Activated naive CD4-positive, alpha-beta T cell treated with Interleukin-2 at 50 U/mL for 16 hours (primary cell): ENCODE results near the gene DTX2.
"Not testable (repeated sequence)": the region's sequence is repeated elsewhere in the genome, so short reads cannot be mapped to it uniquely, and the experiment has no call there.

ENCODE experiments used
- DNase-seq: peaks from one replicate; pipeline ENCODE4 v3.0.0-alpha.2; 2020

Gene DTX2

DNA sequence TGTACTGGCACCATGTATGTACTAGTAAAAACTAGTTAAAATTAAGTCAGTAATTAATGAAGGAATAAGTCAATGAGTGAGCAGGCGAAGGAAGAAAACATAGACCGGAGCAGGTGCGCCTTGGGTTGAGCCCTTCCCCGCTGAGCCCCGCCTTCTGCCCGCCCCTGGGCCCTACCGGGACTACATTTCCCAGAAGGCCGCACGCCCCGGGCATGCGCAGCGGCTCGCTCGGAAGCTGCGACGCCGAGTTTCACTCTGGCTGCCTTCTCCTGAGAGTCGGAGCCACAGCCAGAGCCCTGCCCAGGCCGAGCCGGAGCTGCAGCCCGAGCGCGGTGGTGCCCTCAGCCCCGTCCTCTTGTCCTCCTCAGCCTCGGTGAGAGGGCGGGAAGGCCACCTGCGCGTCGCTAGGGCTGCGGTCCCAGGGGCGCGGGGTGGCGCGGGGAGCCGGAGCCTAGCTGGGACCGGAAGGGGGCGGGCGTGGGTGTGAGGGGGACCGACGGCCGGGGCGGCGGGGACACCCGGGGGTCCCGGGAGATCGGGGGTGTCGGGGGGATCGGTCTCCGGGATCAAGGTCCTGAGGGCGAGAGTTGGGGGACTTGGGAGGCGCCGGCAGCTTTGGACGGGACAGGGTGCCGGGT, at the start of gene DTX2:
Gene DTX2 (plus strand): TSS at position 246 of the 638 bp plus-strand sequence. CDS start 18,801 bp downstream, outside the sequence.
- peak; percentile 58 for DNase-seq

DNA sequence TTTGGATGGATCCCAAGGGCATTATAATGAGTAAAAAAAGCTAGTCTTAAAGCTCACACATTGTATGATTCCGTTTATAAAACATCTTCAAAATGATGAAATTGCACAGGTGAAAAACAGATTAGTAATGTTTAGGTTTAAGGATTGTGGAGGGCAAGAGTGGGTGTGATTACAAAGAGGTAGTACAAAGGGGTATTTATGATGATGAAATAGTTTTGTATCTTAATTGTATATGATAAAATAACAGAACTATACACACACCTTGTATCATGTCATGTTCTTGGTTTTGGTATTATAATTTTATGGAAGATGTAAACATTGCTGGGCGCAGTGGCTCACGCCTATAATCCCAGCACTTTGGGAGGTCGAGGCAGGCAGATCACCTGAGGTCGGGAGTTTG, 49.3 kb upstream of the DTX2 start:
- DNase-seq = no peak

DNA sequence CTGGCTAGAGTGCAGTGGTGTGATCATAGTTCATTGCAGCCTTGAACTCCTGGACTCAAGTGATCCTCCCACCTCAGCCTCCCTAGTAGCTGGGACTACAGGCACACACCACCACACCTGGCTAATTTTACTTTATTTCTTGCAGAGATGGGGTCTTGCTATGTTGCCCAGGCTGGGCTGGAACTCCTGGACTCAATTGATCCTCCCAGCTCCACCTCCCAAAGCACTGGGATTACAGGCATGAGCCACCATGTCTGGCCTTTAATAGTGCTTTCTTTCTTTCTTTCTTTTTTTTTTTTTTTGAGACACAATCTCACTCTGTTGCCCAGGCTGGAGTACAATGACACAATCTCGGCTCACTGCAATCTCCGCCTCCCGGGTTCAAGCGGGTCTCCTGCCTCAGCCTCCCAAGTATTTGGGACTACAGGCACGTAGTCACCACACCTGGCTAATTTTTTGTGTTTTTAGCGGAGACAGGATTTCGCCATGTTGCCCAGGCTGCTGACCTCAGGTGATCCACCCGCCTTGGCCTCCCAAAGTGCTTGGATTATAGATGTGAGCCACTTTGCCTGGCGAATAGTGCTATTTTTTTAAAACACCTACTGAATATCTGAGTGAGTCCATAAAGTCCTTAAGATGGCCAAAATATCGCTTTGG, 43.7 kb upstream of the DTX2 start:
- DNase-seq = not testable (repeated sequence)

DNA sequence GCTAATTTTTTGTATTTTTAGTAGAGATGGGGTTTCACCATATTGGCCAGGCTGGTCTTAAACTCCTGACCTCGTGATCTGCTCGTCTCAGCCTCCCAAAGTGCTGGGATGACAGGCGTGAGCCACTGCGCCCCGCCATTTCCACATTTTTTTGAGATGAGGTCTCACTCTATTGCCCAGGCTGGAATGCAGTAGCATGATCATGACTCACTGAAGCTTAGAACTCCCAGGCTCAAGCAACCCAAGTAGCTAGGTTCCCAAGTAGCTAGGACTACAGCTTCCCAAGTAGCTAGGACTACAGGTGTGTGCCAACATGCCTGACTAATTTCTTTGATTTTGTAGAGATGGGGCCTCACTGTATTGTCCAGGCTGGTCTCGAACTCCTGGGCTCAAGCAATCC, 40.4 kb upstream of the DTX2 start:
- not testable (repeated sequence) for DNase-seq

DNA sequence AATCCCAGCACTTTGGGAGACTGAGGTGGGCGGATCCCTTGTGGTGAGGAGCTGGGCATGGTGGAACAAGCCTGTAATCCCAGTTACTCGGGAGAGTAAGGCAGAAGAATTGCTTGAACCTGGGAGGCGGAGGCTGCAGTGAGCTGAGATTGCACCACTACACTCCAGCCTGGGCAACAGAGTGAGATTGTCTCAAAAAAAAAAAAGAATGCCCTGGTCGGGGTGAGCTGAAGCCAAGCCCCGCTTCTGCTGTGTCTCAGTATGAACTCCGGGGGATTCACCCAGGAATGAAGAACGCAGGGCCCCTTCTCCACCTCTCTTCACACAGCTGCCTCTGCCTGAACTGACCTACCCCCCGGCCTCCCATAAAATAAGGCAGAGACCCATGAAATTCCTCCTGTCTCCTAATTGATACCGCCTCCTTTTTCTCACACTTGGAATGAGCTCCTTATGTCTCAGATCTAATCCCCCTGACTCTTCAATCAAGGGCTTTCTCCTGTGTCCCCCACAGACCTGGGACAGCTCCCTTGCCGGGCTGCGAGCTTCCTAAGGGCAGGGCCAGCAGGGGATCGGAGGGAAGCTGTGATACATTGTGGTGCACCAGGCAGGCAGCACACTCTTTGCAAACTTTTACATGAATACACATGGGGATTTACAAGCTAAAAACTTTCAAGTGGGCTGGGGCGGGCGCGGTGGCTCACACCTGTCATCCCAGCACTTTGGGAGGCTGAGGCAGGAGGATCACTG, 37.7 kb upstream of the DTX2 start:
- no peak for DNase-seq

DNA sequence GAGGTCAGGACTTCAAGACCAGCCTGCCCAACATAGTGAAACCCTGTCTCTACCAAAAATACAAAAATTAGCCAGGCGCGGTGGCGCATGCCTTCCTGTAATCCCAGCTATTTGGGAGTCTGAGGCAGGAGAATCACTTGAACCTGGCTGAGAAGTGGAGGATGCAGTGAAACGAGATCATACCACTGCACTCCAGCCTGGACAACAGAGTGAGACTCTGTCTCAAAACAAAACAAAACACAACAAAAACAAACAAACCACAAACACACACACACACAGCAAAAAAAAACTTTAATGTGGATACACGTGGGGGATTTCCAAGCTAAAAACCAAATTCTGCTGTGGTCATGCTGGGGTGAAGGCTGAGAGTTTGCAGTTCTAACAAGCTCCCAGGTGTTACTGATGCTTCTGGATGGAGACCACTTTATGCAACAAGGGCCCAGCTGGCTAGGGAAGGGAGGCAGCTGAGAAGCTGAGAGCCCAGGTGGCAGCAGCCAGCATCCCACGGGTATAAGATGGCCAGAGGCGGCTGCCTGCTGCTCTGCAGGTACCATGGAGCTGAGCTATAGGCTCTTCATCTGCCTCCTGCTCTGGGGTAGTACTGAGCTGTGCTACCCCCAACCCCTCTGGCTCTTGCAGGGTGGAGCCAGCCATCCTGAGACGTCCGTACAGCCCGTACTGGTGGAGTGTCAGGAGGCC, 36.9 kb upstream of the DTX2 start, which contains the start of gene ZP3:
Gene ZP3 (plus strand): TSS at position 538 of the 699 bp plus-strand sequence. CDS start 15 bp downstream, at position 553.
- no peak for DNase-seq

DNA sequence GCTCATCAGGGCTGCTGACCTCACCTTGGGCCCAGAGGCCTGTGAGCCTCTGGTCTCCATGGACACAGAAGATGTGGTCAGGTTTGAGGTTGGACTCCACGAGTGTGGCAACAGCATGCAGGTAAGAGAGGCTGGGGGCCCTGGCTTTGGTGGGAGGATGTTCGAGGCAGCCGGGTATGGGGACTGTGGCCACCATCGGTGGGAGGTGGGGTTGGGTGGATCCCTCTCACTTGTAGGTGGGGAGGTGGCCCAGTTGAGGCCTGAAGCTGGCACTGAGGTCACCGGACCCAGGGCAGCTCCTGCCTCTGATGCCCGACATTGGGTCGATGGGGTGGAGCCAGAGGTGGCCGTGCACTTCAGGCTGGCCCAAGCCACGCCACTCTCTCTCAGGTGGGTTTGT, 36.4 kb upstream of the DTX2 start:
- DNase-seq = no peak

DNA sequence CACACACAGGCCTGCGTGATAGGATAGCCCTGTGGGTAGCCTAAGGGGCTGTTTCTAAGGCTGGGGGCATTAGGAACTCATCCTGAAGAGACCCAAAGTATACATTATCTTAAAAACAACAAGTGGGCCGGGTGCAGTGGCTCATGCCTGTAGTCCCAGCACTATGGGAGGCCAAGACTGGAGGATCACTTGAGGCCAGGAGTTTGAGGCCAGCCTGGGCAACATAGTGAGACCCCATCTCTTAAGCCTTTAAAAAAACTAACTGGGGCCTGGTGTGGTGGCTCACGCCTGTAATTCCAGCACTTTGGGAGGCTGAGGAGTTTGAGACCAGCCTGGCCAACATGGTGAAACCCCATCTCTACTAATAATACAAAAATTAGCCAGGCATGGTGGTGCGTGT, 36.0 kb upstream of the DTX2 start:
- not testable (repeated sequence) for DNase-seq

DNA sequence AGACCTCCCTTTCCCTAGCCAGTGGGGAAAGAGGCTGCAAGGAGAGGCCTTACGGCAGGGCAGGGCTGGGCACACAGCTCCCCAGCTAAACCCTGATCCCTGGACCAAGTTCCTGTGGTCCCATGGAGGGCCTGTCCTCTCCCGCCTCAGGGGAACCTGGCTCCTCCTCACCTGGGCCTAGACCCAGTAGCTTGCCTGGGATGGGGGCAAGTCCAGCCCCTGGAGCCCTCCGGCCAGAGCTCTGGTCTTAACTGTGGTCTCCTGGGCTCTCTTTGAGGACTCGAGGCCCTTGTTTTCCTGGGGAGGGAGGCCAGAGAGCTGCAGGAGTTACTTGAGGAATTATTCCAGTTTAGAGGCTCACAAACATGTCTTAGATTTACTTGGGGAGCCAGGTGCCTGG, 35.3 kb upstream of the DTX2 start:
- DNase-seq = no peak

DNA sequence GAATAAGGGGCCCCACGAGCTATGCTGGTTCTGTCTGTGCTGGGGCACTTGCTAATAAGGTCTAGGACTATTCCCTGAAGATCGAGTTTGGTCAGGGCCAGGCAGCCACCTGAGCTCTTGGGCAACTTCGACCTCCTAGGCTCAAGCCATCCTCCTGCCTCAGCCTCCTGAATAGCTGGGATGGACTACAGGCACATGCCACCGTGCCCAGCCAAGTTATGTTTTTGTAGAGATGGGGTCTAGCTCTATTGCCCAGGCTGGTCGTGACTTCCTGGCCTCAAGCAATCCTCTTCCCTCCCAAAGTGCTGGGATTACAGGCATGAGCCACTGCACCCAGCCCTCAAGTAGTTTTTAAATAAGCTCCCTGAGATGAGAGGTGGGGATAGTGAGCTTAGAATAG, 33.9 kb upstream of the DTX2 start:
- DNase-seq = no peak

DNA sequence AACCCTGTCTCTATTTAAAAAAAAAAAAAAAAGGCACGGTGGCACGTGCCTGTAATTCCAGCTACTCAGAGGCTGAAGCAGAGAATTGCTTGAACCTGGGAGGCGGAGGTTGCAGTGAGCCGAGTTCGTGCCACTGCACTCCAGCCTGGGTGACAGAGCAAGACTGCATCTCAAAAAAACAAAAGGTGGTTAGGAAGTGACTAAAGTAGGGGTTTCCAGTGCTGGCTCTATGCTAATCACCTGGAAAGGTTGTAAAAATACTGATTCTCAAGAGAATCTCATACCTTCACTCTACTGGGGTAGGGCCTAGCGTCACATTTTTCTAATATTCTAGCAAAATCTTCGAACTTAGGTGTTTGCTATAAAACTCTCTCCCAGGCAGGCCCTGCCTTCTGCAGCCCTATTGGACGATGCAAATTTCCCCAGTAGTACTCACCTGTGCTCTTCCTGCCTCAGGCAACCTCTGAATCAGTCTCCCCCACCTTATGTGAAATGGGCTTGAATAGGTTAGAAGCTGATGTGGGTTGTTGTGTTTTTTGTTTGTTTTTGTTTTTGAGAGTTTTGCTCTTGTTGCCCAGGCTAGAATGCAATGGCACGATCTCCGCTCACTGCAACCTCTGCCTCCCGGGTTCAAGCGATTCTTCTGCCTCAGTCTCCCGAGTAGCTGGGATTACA, 33.2 kb upstream of the DTX2 start:
- DNase-seq = no peak

DNA sequence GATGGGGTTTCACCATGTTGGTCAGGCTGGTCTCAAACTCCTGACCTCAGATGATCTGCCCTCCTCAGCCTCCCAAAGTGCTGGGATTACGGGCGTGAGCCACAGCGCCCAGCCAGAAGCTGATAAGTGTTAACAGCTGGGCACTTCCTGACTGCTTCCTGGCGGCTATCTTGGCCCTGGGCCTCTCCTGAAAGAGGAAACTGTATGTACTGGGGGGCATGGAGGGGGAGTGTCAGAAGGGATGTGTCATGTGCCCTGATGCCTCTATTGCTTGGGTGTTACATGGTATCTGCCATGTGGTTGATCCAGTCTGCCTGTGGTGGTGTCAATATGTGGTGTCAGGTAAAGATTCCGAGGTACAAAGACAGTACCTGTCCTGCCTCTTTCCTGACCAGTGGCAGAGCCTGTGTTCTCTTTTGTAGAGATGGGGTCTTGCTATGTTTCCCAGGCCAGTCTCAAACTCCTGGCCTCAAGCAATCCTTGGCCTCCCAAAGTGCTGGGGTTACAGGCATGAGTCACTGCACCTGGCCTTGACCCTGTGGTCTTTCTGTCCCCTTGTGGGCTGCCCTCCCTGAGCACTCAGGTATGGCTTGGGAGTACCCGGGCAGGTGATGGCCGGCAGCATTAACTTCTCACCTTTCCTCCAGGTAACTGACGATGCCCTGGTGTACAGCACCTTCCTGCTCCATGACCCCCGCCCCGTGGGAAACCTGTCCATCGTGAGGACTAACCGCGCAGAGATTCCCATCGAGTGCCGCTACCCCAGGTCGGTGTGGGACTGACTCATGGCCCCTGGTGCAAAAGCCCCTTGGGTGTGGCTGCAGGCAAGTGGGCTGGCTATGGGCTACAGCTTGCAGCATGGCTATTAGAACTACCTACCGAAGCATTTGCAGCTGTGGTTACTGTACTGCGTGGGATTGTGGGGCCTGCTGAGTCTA, 32.4 kb upstream of the DTX2 start:
- DNase-seq = no peak

DNA sequence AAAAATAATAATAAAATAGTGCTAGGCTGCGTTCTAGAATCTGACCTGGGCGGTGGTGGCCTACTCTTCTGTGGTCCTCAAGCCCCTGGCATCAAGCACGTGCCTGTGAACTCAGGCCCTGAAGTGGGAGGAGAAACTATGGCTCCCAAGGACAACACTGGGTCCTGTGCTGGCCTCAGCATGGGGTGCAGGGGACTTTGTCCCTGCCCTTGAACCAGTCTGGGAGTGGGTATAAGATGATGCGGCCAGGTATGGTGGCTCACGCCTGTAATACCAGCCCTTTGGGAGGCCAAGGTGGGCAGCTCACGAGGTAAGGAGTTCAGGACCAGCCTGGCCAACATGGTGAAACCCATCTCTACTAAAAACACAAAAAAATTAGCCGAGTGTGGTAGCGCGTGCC, 31.3 kb upstream of the DTX2 start:
- DNase-seq = no peak

DNA sequence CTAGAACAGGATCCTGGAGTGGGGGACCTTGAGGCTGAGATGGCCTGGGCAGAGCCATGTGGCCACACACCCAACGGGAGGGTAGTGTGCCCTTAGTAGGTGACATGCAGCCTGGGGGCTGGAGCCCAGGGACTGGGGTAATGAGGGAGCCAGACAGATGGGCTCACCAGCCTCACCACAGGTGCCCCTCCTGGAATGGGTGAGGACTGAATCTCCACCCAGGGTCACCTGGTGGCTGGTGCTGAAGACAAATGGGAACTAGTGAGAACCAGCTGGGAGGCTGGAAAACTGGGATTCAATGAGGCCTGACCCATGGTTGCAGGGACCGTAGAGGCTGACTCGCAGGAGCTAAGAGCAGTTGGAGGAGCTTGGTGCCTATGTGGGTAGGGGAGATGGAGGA, 30.7 kb upstream of the DTX2 start:
- DNase-seq = no peak

DNA sequence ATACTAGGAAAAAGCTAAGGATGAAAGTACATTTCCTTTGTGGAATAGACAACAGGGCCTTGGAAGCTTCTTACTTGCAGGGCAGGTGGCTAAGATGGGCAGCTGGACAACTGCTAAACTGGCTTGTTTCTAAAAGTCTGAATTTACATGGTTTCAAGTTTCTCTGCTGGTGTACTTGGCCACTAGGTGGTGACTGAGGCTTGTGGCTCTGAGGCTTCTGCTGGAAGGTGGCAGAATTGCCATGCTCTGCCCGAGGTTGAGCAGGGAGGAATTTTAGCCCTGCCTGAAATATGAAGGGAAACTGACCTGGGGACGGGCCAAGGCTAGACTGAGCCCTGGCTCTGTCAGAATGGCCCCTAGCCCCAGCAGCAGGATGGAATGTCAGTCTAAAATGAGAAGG, 23.6 kb upstream of the DTX2 start:
- DNase-seq = peak; percentile 50

DNA sequence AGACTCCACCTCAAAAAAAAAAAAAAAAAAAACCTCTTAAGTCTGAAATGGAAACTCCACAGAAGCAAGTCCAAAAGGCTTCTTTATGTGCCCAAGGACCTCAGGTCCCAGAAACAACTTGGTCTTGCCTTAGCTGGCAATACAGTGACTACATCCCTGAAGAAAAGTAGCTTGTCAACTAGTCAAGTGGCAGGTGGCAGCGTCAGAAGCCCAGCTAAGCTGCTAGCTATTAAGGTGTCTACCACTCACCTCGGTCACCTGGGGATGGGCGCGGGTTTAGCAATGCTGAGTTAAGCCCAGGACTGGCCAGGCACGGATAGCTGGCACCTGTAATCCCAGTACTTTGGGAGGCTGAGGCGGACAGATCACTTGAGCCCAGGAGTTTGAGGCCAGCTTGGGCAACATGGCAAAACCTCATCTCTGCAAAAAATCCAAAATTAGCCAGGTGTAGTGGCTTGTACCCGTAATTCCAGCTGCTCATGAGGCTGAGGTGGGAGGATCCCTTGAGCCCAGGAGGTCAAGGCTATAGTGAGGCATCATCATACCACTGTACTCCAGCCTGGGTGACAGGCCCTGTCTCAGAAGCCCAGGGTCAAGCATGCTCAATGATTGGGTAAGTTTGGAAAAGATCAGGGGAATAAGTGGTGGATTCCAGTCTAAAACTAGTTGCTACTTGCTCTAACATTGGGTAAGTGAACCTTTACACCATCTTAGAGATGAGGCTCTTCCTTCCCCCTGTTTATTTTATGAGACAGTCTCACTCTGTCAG, 22.2 kb upstream of the DTX2 start:
- not testable (repeated sequence) for DNase-seq

DNA sequence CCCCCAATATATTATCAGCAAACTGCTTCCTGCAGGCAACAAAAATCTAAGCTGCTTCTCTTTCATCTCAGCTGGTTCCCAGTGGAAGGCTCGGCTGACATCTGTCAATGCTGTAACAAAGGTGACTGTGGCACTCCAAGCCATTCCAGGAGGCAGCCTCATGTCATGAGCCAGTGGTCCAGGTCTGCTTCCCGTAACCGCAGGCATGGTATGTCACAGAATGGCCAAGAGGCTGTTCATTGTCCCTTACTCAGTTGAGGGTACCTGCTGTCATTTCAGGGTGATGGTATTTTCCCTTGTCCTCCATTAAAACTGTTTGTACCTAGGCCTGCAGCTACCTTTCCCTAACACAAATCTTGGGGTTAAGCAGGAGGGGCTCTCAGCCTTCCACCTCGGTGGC, 21.1 kb upstream of the DTX2 start:
- DNase-seq = not testable (repeated sequence)

DNA sequence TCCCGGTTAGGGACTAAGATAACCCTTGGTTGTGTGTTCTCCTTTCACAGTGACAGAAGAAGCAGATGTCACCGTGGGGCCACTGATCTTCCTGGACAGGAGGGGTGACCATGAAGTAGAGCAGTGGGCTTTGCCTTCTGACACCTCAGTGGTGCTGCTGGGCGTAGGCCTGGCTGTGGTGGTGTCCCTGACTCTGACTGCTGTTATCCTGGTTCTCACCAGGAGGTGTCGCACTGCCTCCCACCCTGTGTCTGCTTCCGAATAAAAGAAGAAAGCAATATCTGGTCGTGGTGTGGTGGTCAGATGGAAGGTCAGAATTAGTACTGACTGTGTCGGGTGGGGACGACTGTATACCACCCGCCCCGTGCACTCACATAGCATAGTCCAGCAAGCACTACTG, 19.7 kb upstream of the DTX2 start:
- DNase-seq = not testable (repeated sequence)

DNA sequence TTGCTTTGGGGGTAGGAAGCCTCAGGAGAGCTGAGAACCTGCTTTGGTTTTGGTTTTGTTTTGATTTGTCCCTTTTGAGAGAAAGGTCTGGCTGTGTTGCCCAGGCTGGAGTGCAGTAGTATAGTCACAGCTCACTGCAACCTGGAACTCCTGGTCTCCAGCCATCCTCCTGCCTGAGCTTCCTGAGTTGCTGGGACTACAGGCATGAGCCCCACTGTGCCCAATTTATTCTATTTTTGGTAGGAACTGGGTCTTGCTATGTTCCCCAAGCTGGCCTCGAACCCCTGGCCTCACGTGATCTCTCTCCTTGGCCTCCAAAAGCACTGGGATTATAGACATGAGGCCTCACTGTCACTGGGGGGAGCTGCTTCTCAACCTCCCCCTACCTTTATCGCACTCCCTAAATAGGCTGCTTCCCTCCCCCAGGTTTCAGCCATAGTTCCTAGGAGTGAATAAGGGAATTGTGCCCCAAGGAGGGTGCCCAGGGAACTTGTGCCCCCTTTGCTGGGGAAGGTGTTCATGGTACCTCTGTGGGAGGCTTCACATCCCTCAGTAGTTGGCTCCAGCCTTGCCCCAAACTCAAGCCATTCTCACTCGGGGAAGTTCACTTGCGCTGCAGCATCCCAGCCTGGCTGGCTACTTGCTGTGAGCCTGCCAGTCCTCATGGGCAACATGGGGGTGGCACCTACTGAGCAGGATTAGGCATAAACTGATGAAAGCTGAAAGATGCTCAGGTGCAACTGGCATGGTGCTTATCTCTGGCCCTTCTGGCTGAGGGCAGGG, 18.7 kb upstream of the DTX2 start:
- DNase-seq = not testable (repeated sequence)

DNA sequence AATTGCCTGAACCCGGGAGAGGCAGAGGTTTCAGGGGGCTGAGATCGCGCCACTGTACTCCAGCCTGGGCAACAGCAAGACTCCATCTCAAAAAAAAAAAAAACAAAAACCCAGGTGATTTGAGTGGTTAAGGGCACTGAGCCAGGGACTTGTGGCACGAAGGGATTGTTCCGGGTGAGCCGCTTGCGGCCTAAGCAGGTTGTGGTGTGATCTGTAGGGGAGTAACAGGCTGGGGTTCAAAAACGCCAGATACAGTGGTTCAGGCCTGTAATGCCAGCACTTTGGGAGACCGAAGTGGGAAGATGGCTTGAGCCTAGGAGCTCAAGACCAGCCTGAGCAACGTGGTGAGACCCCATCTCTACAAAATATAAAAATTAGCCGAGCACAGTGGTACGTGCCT, 17.7 kb upstream of the DTX2 start:
- not testable (repeated sequence) for DNase-seq
